Measurements from ENCODE around the gene JAKMIP2.

Gene JAKMIP2

GRCh38 chr5:147712019-147712418, 70.5 kb downstream of the JAKMIP2 start:
- no peaks in the 10 kb centered on the region for H3K79me2 ChIP-seq
- no peak overlapping the region for H3K9ac ChIP-seq
- H3K27me3 ChIP-seq (ENCODE audit: control insufficient read depth, insufficient read depth, low read length) = no peaks in the 10 kb centered on the region
- no peak overlapping the region for H2AFZ ChIP-seq
- TF ChIP-seq CTCF (IDR thresholded peaks at IDR 0.05) = no peak
- H3K27ac ChIP-seq = no peak overlapping the region
- H3K4me3 ChIP-seq (ENCODE audit: low read depth, low read length) = no peak overlapping the region
- H3K36me3 ChIP-seq (ENCODE audit: control insufficient read depth, insufficient read depth, low read length) = no peaks in the 10 kb centered on the region
- H3K4me1 ChIP-seq = no peaks in the 10 kb centered on the region
- H3K9me3 ChIP-seq (ENCODE audit: control insufficient read depth, low read length) = no peaks in the 10 kb centered on the region
- no peak overlapping the region for H3K4me2 ChIP-seq (ENCODE audit: low read length)

- Histone ChIP-seq H3K27ac (no peak overlapping the region), H3K4me1 (no peaks in the 10 kb centered on the region), H3K36me3 (ENCODE audit: control insufficient read depth, insufficient read depth, low read length) (no peaks in the 10 kb centered on the region)
These were observed 71.5 kb downstream of the JAKMIP2 start for GRCh38 chr5:147711019-147711418.

GRCh38 chr5:147708708-147709107, 73.8 kb downstream of the JAKMIP2 start:
- Histone ChIP-seq H3K4me3 (ENCODE audit: low read depth, low read length) (no peak overlapping the region), H3K36me3 (ENCODE audit: control insufficient read depth, insufficient read depth, low read length) (no peaks in the 10 kb centered on the region), H3K27ac (no peak overlapping the region), H3K9me3 (ENCODE audit: control insufficient read depth, low read length) (no peaks in the 10 kb centered on the region), H3K79me2 (no peaks in the 10 kb centered on the region), H3K27me3 (ENCODE audit: control insufficient read depth, insufficient read depth, low read length) (no peaks in the 10 kb centered on the region), H3K9ac (no peak overlapping the region), H3K4me1 (no peaks in the 10 kb centered on the region), H2AFZ (no peak overlapping the region), H3K4me2 (ENCODE audit: low read length) (no peak overlapping the region)
- no peak for TF ChIP-seq CTCF (IDR thresholded peaks at IDR 0.05)

More at GRCh38 chr5:147711019-147711418, 71.5 kb downstream of the JAKMIP2 start:
- H3K27me3 ChIP-seq (ENCODE audit: control insufficient read depth, insufficient read depth, low read length) = no peaks in the 10 kb centered on the region
- no peak for TF ChIP-seq CTCF (IDR thresholded peaks at IDR 0.05)
- H3K9ac ChIP-seq = no peak overlapping the region
- H3K4me3 ChIP-seq (ENCODE audit: low read depth, low read length) = no peak overlapping the region
- H3K9me3 ChIP-seq (ENCODE audit: control insufficient read depth, low read length) = no peaks in the 10 kb centered on the region
- no peak overlapping the region for H2AFZ ChIP-seq
- no peak overlapping the region for H3K4me2 ChIP-seq (ENCODE audit: low read length)
- no peaks in the 10 kb centered on the region for H3K79me2 ChIP-seq

- Histone ChIP-seq H3K27me3 (ENCODE audit: control insufficient read depth, insufficient read depth, low read length) (no peaks in the 10 kb centered on the region), H3K4me2 (ENCODE audit: low read length) (no peak overlapping the region), H3K36me3 (ENCODE audit: control insufficient read depth, insufficient read depth, low read length) (no peaks in the 10 kb centered on the region), H3K9me3 (ENCODE audit: control insufficient read depth, low read length) (no peaks in the 10 kb centered on the region), H3K4me3 (ENCODE audit: low read depth, low read length) (no peak overlapping the region), H3K4me1 (no peaks in the 10 kb centered on the region), H2AFZ (no peak overlapping the region), H3K79me2 (no peaks in the 10 kb centered on the region), H3K9ac (no peak overlapping the region), H3K27ac (no peak overlapping the region)
- no peak for TF ChIP-seq CTCF (IDR thresholded peaks at IDR 0.05)
These were observed 78.0 kb downstream of the JAKMIP2 start for GRCh38 chr5:147704544-147704943.

- Histone ChIP-seq H3K4me3 (ENCODE audit: low read depth, low read length) (no peak overlapping the region), H3K4me1 (no peaks in the 10 kb centered on the region)
- no peak for TF ChIP-seq CTCF (IDR thresholded peaks at IDR 0.05)
These were observed 81.1 kb downstream of the JAKMIP2 start for GRCh38 chr5:147701468-147701867.

More at GRCh38 chr5:147701468-147701867, 81.1 kb downstream of the JAKMIP2 start:
- H3K27ac ChIP-seq = no peak overlapping the region
- H3K27me3 ChIP-seq (ENCODE audit: control insufficient read depth, insufficient read depth, low read length) = no peaks in the 10 kb centered on the region
- no peaks in the 10 kb centered on the region for H3K79me2 ChIP-seq
- H3K9ac ChIP-seq = no peak overlapping the region
- H2AFZ ChIP-seq = no peak overlapping the region
- H3K36me3 ChIP-seq (ENCODE audit: control insufficient read depth, insufficient read depth, low read length) = no peaks in the 10 kb centered on the region
- H3K9me3 ChIP-seq (ENCODE audit: control insufficient read depth, low read length) = no peaks in the 10 kb centered on the region
- H3K4me2 ChIP-seq (ENCODE audit: low read length) = no peak overlapping the region
